ENCODE results near the gene NRG2.
A peak's percentile ranks its signal among the peaks of the same experiment; 100 is the strongest.

Gene NRG2

GRCh38 chr5:139851558-139851957 lies 191.5 kb downstream of the NRG2 start:
- H3K36me3 Mint-ChIP-seq: no peaks in the 10 kb centered on the region
- peaks cover 16% of the 10 kb centered on the region for H3K4me1 Mint-ChIP-seq
- H3K9me3 Mint-ChIP-seq: no peaks in the 10 kb centered on the region
- H3K4me3 Mint-ChIP-seq: no peak overlapping the region
- H3K27ac Mint-ChIP-seq: no peak overlapping the region
- no peaks in the 10 kb centered on the region for H3K27me3 Mint-ChIP-seq

GRCh38 chr5:139850423-139851016 lies 192.6 kb downstream of the NRG2 start:
- no peaks in the 10 kb centered on the region for H3K9me3 Mint-ChIP-seq
- peaks cover 1% of the 10 kb centered on the region for H3K27me3 Mint-ChIP-seq
- peak overlapping the region; percentile 36 for H3K27ac Mint-ChIP-seq
- H3K4me3 Mint-ChIP-seq: peak overlapping the region; percentile 76
- H3K4me1 Mint-ChIP-seq: peaks cover 16% of the 10 kb centered on the region
- H3K36me3 Mint-ChIP-seq: no peaks in the 10 kb centered on the region

- H3K9me3 Mint-ChIP-seq: no peaks in the 10 kb centered on the region
- peak overlapping the region; percentile 75 for H3K27ac Mint-ChIP-seq
- peak overlapping the region; percentile 76 for H3K4me3 Mint-ChIP-seq
- H3K27me3 Mint-ChIP-seq: peaks cover 1% of the 10 kb centered on the region
- H3K4me1 Mint-ChIP-seq: peaks cover 16% of the 10 kb centered on the region
- H3K36me3 Mint-ChIP-seq: no peaks in the 10 kb centered on the region
Observed at GRCh38 chr5:139849942-139850341, 193.2 kb downstream of the NRG2 start.

- Mint-ChIP-seq H3K4me3 (peak overlapping the region; percentile 76), H3K27ac (peak overlapping the region; percentile 75), H3K36me3 (no peaks in the 10 kb centered on the region), H3K4me1 (peaks cover 19% of the 10 kb centered on the region), H3K27me3 (peaks cover 3% of the 10 kb centered on the region), H3K9me3 (no peaks in the 10 kb centered on the region)
Observed at GRCh38 chr5:139849501-139849900, 193.6 kb downstream of the NRG2 start.

- Mint-ChIP-seq H3K9me3 (no peaks in the 10 kb centered on the region), H3K4me3 (peak overlapping the region; percentile 76), H3K36me3 (no peaks in the 10 kb centered on the region), H3K27me3 (peaks cover 4% of the 10 kb centered on the region), H3K27ac (peak overlapping the region; percentile 19), H3K4me1 (peaks cover 21% of the 10 kb centered on the region)
Observed at GRCh38 chr5:139848508-139849100, 194.5 kb downstream of the NRG2 start.

GRCh38 chr5:139847790-139848507 lies 195.2 kb downstream of the NRG2 start:
- Mint-ChIP-seq H3K4me3 (peak overlapping the region; percentile 73), H3K27me3 (peaks cover 4% of the 10 kb centered on the region), H3K27ac (no peak overlapping the region)

GRCh38 chr5:139847091-139847490 lies 196.0 kb downstream of the NRG2 start:
- H3K36me3 Mint-ChIP-seq: no peaks in the 10 kb centered on the region
- H3K4me3 Mint-ChIP-seq: peak overlapping the region; percentile 73
- H3K4me1 Mint-ChIP-seq: peaks cover 21% of the 10 kb centered on the region
- peak overlapping the region; percentile 30 for H3K27ac Mint-ChIP-seq
- H3K27me3 Mint-ChIP-seq: peaks cover 6% of the 10 kb centered on the region
- H3K9me3 Mint-ChIP-seq: no peaks in the 10 kb centered on the region

More at GRCh38 chr5:139847790-139848507, 195.2 kb downstream of the NRG2 start:
- H3K36me3 Mint-ChIP-seq: no peaks in the 10 kb centered on the region
- no peaks in the 10 kb centered on the region for H3K9me3 Mint-ChIP-seq
- peaks cover 21% of the 10 kb centered on the region for H3K4me1 Mint-ChIP-seq

GRCh38 chr5:139845846-139846681 lies 197.0 kb downstream of the NRG2 start:
- Mint-ChIP-seq H3K4me1 (peaks cover 21% of the 10 kb centered on the region), H3K4me3 (peak overlapping the region; percentile 7), H3K36me3 (no peaks in the 10 kb centered on the region), H3K27me3 (peaks cover 6% of the 10 kb centered on the region), H3K27ac (peak overlapping the region; percentile 23), H3K9me3 (no peaks in the 10 kb centered on the region)

GRCh38 chr5:139844472-139845145 lies 198.5 kb downstream of the NRG2 start:
- Mint-ChIP-seq H3K4me1 (peaks cover 15% of the 10 kb centered on the region), H3K27ac (no peak overlapping the region), H3K36me3 (no peaks in the 10 kb centered on the region), H3K4me3 (peak overlapping the region; percentile 30), H3K27me3 (peaks cover 6% of the 10 kb centered on the region), H3K9me3 (no peaks in the 10 kb centered on the region)

GRCh38 chr5:139843991-139844390 lies 199.1 kb downstream of the NRG2 start:
- Mint-ChIP-seq H3K27me3 (peaks cover 6% of the 10 kb centered on the region), H3K9me3 (no peaks in the 10 kb centered on the region), H3K4me3 (no peak overlapping the region), H3K4me1 (peaks cover 12% of the 10 kb centered on the region), H3K27ac (no peak overlapping the region), H3K36me3 (no peaks in the 10 kb centered on the region)

- H3K36me3 Mint-ChIP-seq: no peaks in the 10 kb centered on the region
- H3K4me3 Mint-ChIP-seq: no peak overlapping the region
- no peak overlapping the region for H3K27ac Mint-ChIP-seq
- no peaks in the 10 kb centered on the region for H3K9me3 Mint-ChIP-seq
- peaks cover 5% of the 10 kb centered on the region for H3K4me1 Mint-ChIP-seq
- peaks cover 6% of the 10 kb centered on the region for H3K27me3 Mint-ChIP-seq
Observed at GRCh38 chr5:139842321-139842720, 200.8 kb downstream of the NRG2 start.

- Mint-ChIP-seq H3K9me3 (no peaks in the 10 kb centered on the region), H3K36me3 (no peaks in the 10 kb centered on the region), H3K27me3 (peaks cover 6% of the 10 kb centered on the region), H3K4me1 (peaks cover 5% of the 10 kb centered on the region), H3K4me3 (no peak overlapping the region), H3K27ac (no peak overlapping the region)
Observed at GRCh38 chr5:139841549-139841948, 201.6 kb downstream of the NRG2 start.

- no peaks in the 10 kb centered on the region for H3K36me3 Mint-ChIP-seq
- peaks cover 7% of the 10 kb centered on the region for H3K27me3 Mint-ChIP-seq
- H3K27ac Mint-ChIP-seq: no peak overlapping the region
- no peaks in the 10 kb centered on the region for H3K9me3 Mint-ChIP-seq
- H3K4me1 Mint-ChIP-seq: peaks cover 5% of the 10 kb centered on the region
- no peak overlapping the region for H3K4me3 Mint-ChIP-seq
Observed at GRCh38 chr5:139839918-139840317, 203.2 kb downstream of the NRG2 start.

GRCh38 chr5:139839232-139839815 lies 203.8 kb downstream of the NRG2 start:
- peaks cover 5% of the 10 kb centered on the region for H3K27me3 Mint-ChIP-seq
- H3K27ac Mint-ChIP-seq: no peak overlapping the region
- H3K9me3 Mint-ChIP-seq: no peaks in the 10 kb centered on the region
- H3K36me3 Mint-ChIP-seq: no peaks in the 10 kb centered on the region
- H3K4me3 Mint-ChIP-seq: no peak overlapping the region
- H3K4me1 Mint-ChIP-seq: peaks cover under 1% of the 10 kb centered on the region
